Smooth muscle cell of the brain vasculature (primary cell): ENCODE measurements around the gene OOSP1.
"Not testable (repeated sequence)": the region's sequence is repeated elsewhere in the genome, so short reads cannot be mapped to it uniquely, and the experiment has no call there.

Experiments used
- DNase-seq: peaks from one replicate; pipeline ENCODE4 v3.0.0-alpha.2; 2012; ENCODE audit warnings: low read depth, low spot score

Gene OOSP1

GRCh38 chr11:59960502-59961381, 22.5 kb downstream of the OOSP1 start:
- no peak for DNase-seq

- DNase-seq = no peak
Measured at GRCh38 chr11:59962107-59962482, 23.9 kb downstream of the OOSP1 start.

- no peak for DNase-seq
Measured at GRCh38 chr11:59963733-59964132, 25.5 kb downstream of the OOSP1 start, which contains the start of gene OOSP4A. Gene OOSP4A (plus strand): TSS chr11:59964033. CDS start chr11:59964033, 0 bp downstream.

GRCh38 chr11:59965424-59965823, 27.2 kb downstream of the OOSP1 start:
- DNase-seq = no peak

DNA sequence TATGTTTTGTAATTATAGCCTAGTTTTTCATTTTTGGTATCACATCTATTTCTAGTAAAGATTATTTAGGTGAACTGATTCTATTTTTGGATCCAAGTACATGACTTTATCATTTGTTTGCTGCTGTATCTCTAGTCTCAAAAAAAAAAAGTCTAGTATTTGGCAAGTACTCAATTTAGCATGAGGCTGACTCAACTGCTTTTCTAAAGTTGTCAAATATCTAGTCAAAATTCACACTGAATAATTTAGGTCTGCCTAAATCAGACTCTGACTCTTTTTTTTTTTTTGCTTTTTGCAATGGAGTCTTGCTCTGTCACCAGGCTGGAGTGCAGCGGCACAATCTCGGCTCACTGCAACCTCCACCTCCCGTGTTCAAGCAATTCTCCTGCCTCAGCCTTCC, 28.0 kb downstream of the OOSP1 start:
- DNase-seq = no peak

DNA sequence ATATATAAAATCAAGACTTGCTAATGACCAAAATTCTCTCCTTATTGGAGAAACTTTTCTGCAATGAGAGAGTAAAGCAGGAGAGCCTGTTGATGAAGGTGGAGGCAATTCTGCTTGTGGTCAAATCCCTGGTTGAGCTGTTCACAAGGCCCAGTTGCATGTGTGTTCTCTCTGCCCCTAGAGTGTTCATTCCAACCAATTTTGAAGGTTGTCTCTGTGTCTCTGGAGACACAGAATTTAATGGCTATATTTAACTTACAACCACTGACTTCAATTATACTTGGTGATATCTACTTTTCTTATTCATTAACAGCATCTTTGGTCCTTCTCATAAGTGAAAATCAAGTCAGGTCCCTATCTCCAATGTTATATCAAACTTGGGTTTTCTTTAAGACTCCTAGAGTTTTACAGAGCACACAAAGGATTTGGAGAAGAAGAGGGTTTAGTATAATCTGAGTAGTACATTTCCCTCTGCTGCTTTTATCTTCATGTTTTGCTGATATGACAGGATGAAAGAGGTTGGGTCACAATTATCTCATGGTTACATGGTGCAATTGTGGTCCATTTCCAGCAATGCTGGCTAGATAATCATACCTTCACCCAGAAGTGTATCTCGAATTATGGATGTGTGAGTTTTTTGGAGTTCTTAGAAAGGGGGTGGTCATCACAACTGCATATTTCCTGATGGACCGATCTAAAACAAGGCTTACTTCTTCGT, 29.6 kb downstream of the OOSP1 start:
- DNase-seq = no peak

DNA sequence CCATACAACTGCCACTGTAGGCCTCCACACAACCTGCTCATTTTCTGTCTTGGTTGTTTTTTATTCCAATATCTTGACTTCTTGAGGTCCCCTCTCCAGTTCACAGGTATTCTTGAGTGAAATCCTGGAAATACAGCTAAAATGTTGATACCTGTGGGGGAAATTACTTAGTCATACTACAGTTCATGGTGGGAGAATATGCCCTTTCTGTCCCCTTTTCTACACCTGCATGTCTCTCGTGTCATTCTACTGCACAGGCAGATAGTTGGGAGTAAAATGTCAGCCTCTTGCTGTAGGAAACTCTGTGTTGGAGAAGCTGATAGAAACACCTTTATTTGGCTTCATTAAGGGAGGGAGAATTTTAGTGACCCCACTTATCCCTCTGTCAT, 30.2 kb downstream of the OOSP1 start:
- DNase-seq = no peak

DNA sequence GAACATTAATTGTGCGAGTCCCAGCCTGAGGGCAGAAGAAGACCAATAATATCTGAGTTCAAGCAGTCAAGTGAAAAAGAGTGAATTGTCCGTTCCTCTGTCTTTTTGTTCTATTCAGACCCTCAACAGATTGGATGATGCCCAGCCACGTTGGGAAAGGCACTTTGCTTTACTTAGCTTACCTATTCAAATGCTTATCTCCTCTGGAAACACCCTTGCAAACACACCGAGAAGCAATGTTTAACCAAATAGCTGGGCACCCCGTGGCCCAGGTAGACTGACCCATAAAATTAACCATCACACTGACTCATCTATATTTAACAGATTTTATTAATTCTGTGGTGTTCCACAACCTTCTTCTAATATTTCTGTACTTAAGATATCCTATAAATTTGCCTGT, 34.9 kb downstream of the OOSP1 start:
- no peak for DNase-seq

- no peak for DNase-seq
Measured at GRCh38 chr11:59981106-59981770, 43.0 kb downstream of the OOSP1 start.

DNA sequence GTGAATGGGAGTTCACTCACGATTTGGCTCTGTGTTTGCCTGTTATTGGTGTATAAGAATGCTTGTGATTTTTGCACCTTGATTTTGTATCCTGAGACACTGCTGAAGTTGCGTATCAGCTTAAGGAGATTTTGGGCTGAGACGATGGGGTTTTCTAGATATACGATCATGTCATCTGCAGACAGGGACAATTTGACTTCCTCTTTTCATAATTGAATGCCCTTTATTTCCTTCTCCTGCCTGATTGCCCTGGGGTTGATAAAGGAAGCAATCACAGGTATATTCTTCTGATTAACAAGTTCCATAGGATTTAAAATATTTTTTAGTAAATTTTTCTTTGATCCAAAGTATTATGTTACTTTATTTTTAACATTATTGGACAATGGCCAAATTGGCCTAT, 43.8 kb downstream of the OOSP1 start:
- not testable (repeated sequence) for DNase-seq

DNA sequence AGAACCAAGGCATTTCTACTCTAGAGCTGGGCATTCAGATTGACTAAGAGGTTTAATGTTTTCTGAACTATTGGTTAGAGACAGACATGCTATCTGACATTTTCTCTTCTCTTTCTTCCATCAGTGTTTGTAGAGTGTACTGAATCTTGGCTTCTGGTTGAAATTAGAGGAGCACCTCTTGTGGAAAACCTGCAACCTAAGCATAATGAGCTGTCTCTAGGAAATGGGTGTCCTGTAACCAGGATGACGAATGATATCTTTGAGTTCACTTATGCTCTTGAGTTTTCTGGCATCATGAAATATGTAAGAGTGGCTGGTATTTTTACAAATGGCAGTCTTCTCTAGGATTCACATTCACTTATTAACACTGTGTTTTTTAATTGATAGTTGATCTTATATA, 45.0 kb downstream of the OOSP1 start:
- DNase-seq = no peak

GRCh38 chr11:59984368-59984767, 46.1 kb downstream of the OOSP1 start:
- no peak for DNase-seq

DNA sequence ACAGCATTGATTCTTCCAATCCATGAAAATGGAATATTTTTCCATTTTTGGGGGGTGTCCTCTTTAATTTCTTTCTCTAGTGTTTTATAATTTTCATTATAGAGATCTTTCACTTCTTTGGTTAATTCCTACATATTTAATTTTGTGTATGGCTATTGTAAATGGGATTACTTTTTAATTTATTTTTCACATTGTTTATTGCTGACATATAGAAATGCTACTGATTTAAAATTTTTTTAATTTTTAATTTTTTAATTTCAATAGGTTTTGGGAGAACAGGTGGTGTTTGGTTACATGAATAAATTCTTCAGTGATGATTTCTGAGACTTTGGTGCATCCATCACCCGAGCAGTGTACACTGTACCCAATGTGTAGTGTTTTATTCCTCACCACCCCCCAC, 52.2 kb downstream of the OOSP1 start:
- DNase-seq = no peak

GRCh38 chr11:59992425-59992824, 54.2 kb downstream of the OOSP1 start:
- DNase-seq = no peak

DNA sequence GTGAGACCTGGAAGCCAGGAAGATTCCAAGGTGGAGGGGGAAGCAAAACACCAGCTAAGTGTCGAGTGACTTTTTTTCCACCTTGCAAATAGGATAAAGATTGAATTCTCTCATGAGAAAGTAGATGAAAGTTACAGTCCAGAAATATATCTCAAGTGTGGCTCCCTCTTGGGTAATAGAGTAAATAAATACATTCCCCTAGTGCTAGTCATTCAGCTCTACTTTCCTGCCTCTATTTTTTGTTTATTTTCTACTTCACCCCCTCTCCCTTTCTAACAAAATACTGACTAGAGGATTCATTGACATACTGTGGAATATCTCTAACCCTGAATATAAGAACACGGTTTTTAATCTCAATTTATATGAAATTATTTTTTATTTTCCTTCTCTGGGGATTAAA, 59.6 kb downstream of the OOSP1 start:
- DNase-seq = no peak

DNA sequence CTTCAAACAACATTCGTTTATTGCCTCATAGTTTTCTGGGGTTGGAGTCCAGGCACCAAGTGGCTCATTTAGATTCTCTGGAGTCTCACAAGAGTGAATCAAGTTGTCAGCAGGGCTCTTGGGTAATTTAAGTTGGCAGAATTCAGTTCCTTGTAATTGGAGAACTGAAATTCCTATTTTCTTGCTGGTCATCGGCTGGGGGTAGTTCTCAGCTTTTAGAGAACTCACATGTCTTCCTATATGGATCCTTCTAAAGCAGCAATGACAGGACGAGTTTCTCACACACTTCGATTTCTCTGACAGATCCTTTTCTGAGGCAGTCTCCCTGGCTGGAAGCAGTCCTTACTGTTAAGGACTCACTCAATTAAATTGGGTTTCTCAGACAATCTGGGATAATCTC, 61.5 kb downstream of the OOSP1 start:
- no peak for DNase-seq

- DNase-seq = no peak
Measured at GRCh38 chr11:60003729-60004128, 65.5 kb downstream of the OOSP1 start.

- no peak for DNase-seq
Measured at GRCh38 chr11:60005360-60005759, 67.1 kb downstream of the OOSP1 start.
